A673 (cell line): ENCODE measurements around the gene ZFP3. TPM values are rescaled to one million over a fixed set of nuclear protein-coding genes. Genes with fewer than 3 reads are reported as not detected.
A peak's percentile ranks its signal among the peaks of the same experiment; 100 is the strongest.

ENCODE experiments used
- BruUV-seq: library from RNA; stranded (reverse); fragments of 400-500 nt; replicated peaks from 2 replicates; lab custom pipeline; 2021; lab: Mats Ljungman, UMichigan
- CTCF ChIA-PET: fragments of 300-600 bp; sonication (Branson Sonifier 250); formaldehyde crosslinking; loops from one replicate; lab custom pipeline; 2022; ENCODE audit warnings: antibody characterized with exemption; lab: Charles Lee
- POLR2A ChIA-PET: fragments of 300-600 bp; sonication (Branson Sonifier 250); formaldehyde crosslinking; loops from one replicate; lab custom pipeline; 2022; ENCODE audit warnings: antibody characterized with exemption; ENCODE audit not compliant: low non-redundant PET; lab: Charles Lee
- DNase-seq: peaks from one replicate; pipeline ENCODE4 v3.0.0-alpha.2; 2015; ENCODE audit warnings: low spot score
- H3K27ac ChIP-seq: fragments of 200-600 bp; sonication (generic); 2 replicates; pipeline ENCODE4 v1.5.1; 2016; ENCODE audit warnings: mixed run types, low read depth, mild to moderate bottlenecking, mixed read lengths, antibody characterized with exemption, low read length; ENCODE audit not compliant: poor library complexity, severe bottlenecking
- H3K27me3 ChIP-seq: fragments of 200-600 bp; sonication (generic); replicated peaks from 2 replicates; pipeline ENCODE4 v1.6.1; 2017; ENCODE audit warnings: mixed run types, low read depth, mild to moderate bottlenecking, mixed read lengths, antibody characterized with exemption, low read length; ENCODE audit not compliant: insufficient read depth, poor library complexity
- H3K36me3 ChIP-seq: fragments of 200-600 bp; sonication (generic); 2 replicates; pipeline ENCODE4 v1.6.1; 2016; ENCODE audit warnings: mixed run types, mild to moderate bottlenecking, mixed read lengths, antibody characterized with exemption, low read length; ENCODE audit not compliant: insufficient read depth, poor library complexity, severe bottlenecking
- H3K4me1 ChIP-seq: fragments of 200-600 bp; sonication (generic); 2 replicates; pipeline ENCODE4 v1.6.1; 2017; ENCODE audit warnings: mixed run types, mild to moderate bottlenecking, mixed read lengths, antibody characterized with exemption, low read length; ENCODE audit not compliant: insufficient read depth, poor library complexity, severe bottlenecking
- H3K4me3 ChIP-seq: fragments of 200-600 bp; sonication (generic); 2 replicates; pipeline ENCODE4 v1.5.1; 2016; ENCODE audit warnings: low read depth, mixed run types, mild to moderate bottlenecking, mixed read lengths, low read length; ENCODE audit not compliant: poor library complexity, severe bottlenecking
- H3K9me3 ChIP-seq: fragments of 200-600 bp; sonication (generic); 2 replicates; pipeline ENCODE4 v1.6.1; 2016; ENCODE audit warnings: mixed run types, low read depth, mild to moderate bottlenecking, mixed read lengths, antibody characterized with exemption, low read length; ENCODE audit not compliant: poor library complexity, severe bottlenecking
- EZH2 ChIP-seq: fragments of 200-600 bp; sonication (generic); IDR thresholded peaks from 2 replicates; pipeline ENCODE4 v1.6.1; 2017; ENCODE audit warnings: borderline replicate concordance, low read depth, mild to moderate bottlenecking, mixed read lengths, antibody characterized with exemption, low read length; ENCODE audit not compliant: poor library complexity, severe bottlenecking
- intact Hi-C: fragments of 100-400 bp; cut with micrococcal nuclease; formaldehyde crosslinking; loops from one replicate; pipeline ENCODE4 v1.10.0; 2022; ENCODE audit not compliant: unreplicated experiment
- total RNA-seq: library from RNA; stranded (reverse); gene quantifications from 2 replicates; pipeline ENCODE4 v1.2.3, GENCODE V29; 2021
- TF ChIP-seq, protein P1 (sequence below): fragments of 300-800, 200-600 bp; sonication (generic); conservative IDR thresholded peaks from 2 replicates; pipeline ENCODE4 v1.5.1; 2017; ENCODE audit warnings: low read depth, mild to moderate bottlenecking, antibody characterized with exemption, low read length, moderate library complexity, mixed read lengths

ZFP3 gene
- total RNA-seq, 1 experiment from 2014 or later = 8.4 TPM

DNA sequence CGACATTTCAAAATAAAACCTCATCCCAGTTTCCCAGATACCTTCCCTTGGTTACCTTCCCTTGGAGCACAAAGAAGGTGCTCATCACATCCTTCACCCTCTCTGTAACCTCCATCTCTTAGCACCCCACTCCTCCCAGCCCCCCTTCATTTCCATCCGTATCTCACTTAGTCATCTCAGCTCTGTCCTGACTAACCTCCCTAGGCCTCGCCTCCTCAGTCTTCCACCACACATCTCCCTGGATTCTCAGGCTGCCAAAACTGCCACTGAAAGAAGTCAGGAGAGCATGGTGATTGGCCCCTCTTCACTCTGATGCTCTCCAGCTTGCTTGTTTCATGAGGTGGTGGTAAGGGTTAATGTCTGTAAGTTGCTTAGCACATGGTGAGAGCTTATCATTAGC, 2.3 kb downstream of the ZFP3 start:
- no peak overlapping the region for H3K27ac ChIP-seq
- no TSS peak for BruUV-seq
- H3K36me3 ChIP-seq = no peaks in the 10 kb centered on the region
- TF ChIP-seq, protein P1, sequence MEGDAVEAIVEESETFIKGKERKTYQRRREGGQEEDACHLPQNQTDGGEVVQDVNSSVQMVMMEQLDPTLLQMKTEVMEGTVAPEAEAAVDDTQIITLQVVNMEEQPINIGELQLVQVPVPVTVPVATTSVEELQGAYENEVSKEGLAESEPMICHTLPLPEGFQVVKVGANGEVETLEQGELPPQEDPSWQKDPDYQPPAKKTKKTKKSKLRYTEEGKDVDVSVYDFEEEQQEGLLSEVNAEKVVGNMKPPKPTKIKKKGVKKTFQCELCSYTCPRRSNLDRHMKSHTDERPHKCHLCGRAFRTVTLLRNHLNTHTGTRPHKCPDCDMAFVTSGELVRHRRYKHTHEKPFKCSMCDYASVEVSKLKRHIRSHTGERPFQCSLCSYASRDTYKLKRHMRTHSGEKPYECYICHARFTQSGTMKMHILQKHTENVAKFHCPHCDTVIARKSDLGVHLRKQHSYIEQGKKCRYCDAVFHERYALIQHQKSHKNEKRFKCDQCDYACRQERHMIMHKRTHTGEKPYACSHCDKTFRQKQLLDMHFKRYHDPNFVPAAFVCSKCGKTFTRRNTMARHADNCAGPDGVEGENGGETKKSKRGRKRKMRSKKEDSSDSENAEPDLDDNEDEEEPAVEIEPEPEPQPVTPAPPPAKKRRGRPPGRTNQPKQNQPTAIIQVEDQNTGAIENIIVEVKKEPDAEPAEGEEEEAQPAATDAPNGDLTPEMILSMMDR = no peak
- TF ChIP-seq EZH2 = no peak
- DNase-seq = no peak
- no peaks in the 10 kb centered on the region for H3K27me3 ChIP-seq
- intact Hi-C loops = no loop called here
- H3K4me1 ChIP-seq = no peaks in the 10 kb centered on the region
- peaks cover 24% of the 10 kb centered on the region for H3K9me3 ChIP-seq
- no peak overlapping the region for H3K4me3 ChIP-seq
- POLR2A ChIA-PET = interaction anchor here (0.7 kb wide), 1 partner anchor 120 kb away, joined by 4 read pairs; no protein-coding TSS in a partner anchor
- CTCF ChIA-PET = interaction anchor here (0.7 kb wide), 1 partner anchor 1167 kb away, joined by 3 read pairs; no protein-coding TSS in a partner anchor

DNA sequence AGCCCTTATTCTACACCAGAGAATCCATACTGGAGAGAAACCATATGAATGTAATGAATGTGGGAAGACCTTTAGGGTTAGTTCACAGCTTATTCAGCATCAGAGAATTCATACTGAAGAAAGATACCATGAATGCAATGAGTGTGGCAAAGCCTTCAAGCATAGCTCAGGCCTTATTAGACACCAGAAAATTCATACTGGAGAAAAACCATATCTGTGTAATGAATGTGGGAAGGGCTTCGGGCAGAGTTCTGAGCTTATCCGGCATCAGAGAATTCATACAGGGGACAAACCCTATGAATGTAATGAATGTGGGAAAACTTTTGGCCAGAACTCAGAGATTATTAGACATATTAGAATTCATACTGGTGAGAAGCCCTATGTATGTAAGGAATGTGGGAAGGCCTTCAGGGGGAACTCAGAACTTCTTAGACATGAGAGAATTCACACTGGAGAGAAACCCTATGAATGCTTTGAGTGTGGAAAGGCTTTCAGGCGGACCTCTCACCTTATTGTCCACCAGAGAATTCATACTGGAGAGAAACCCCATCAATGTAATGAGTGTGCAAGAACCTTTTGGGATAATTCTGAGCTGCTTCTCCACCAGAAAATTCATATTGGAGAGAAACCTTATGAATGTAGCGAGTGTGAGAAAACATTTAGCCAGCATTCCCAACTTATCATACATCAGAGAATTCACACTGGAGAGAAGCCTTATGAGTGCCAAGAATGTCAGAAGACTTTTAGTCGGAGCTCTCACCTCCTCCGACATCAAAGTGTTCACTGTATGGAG, 14.1 kb downstream of the ZFP3 start:
- POLR2A ChIA-PET = no interaction called here
- DNase-seq = no peak
- Histone ChIP-seq H3K36me3 (peaks cover 40% of the 10 kb centered on the region), H3K4me3 (no peak overlapping the region), H3K27ac (no peak overlapping the region), H3K9me3 (peaks cover 99% of the 10 kb centered on the region), H3K27me3 (peaks cover 15% of the 10 kb centered on the region), H3K4me1 (no peaks in the 10 kb centered on the region)
- intact Hi-C loops = no loop called here
- no peak for TF ChIP-seq EZH2
- TF ChIP-seq, protein P1 = no peak
- BruUV-seq = no TSS peak
- CTCF ChIA-PET = no interaction called here

DNA sequence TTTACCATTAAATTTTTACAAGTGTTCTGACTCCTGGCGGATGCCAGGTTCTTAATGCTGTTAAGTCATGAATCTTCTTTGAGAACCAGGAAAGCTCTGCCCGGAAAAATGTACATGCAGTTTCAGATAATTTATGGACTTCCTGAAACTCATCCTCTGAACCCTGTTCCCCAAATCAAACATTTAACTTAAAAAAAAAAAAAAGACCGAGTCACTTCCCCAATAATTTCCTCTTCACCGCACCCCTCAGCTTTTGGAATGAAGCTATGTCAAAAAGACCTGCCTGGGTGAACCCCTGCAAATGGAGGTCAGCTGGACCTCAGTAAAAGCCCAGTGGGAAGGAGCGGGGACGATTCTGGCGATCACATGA, 18.4 kb downstream of the ZFP3 start:
- BruUV-seq = no TSS peak
- TF ChIP-seq, protein P1 = no peak
- TF ChIP-seq EZH2 = peak; percentile 35
- Histone ChIP-seq H3K36me3 (peaks cover 8% of the 10 kb centered on the region), H3K4me1 (no peaks in the 10 kb centered on the region), H3K4me3 (peak overlapping the region; percentile 39), H3K27ac (no peak overlapping the region), H3K27me3 (peaks cover 19% of the 10 kb centered on the region), H3K9me3 (peaks cover 58% of the 10 kb centered on the region)
- ChIA-PET CTCF (interaction anchor here (0.6 kb wide), 1 partner anchor 17 kb away, joined by 3 read pairs; no protein-coding TSS in a partner anchor), POLR2A (no interaction called here)
- DNase-seq = no peak
- intact Hi-C loops = no loop called here
